ENCODE measurements around the gene RPS18. TPM values are rescaled to one million over a fixed set of nuclear protein-coding genes. Genes with fewer than 3 reads are reported as not detected.

The RPS18 gene
- total and polyA plus RNA-seq, 9 of the 15 experiments (the other 6 are each of a cell fraction or from before 2014, with no cell fraction given) = 5,023 to 17,516 (median 8,131) TPM

GRCh38 chr6:33288921-33289783 lies 17.3 kb downstream of the RPS18 start, which contains the start of the genes PFDN6 and WDR46 (continued):
- TF ChIP-seq KDM4B (IDR thresholded peaks at IDR 0.05; ENCODE audit: borderline replicate concordance in 2 of 2, low read depth in 1 of 2) = peak in 1 of 2 experiments; percentile 64; a peak in 1 of 4 replicates
- peak; percentile 99 for TF ChIP-seq ELF1 (tag; IDR thresholded peaks at IDR 0.05)
- 0 out of 2 replicates have a peak, but pooled peaks have one; percentile 17 for TF ChIP-seq ZBTB49 (CRISPR knock-in tag; IDR thresholded peaks at IDR 0.05; ENCODE audit: borderline replicate concordance)
- no peak for TF ChIP-seq SLC30A9 (CRISPR knock-in tag; IDR thresholded peaks at IDR 0.05)
- no peak for TF ChIP-seq RAD51 (IDR thresholded peaks at IDR 0.05; ENCODE audit: borderline replicate concordance, low read depth)
- TF ChIP-seq RERE (CRISPR knock-in tag; IDR thresholded peaks at IDR 0.05; ENCODE audit: borderline replicate concordance) = no peak
- no peak for TF ChIP-seq ZFP36 (IDR thresholded peaks at IDR 0.05; ENCODE audit: low read depth, low read length, partially characterized antibody)
- no peak for TF ChIP-seq PTTG1 (tag; IDR thresholded peaks at IDR 0.05; ENCODE audit: low read depth)
- TF ChIP-seq MCM5 (IDR thresholded peaks at IDR 0.05; ENCODE audit: low read depth) = no peak
- peak; percentile 98 for TF ChIP-seq ARID4B (CRISPR knock-in tag; IDR thresholded peaks at IDR 0.05)
- no peak for TF ChIP-seq ZC3H11A (IDR thresholded peaks at IDR 0.05; ENCODE audit: low read depth, low read length)
- no peak for TF ChIP-seq GTF2F1 (IDR thresholded peaks at IDR 0.05; ENCODE audit: low read depth, low read length)
- peak; percentile 88 for TF ChIP-seq PHF20 (IDR thresholded peaks at IDR 0.05; ENCODE audit: partially characterized antibody)
- no peak for TF ChIP-seq PHB (CRISPR knock-in tag; IDR thresholded peaks at IDR 0.05)

Measured in K562 (cell line).